Mucosa of rectum (tissue), 2 donors: ENCODE data around the gene PACS1.

Experiments used
- H3K27ac ChIP-seq, 2 donors: one replicate each; pipeline ENCODE4 v1.7.0; 2013; ENCODE audit warnings: inconsistent platforms in 2 of 2, low read depth in 2 of 2, low read length in 2 of 2
- H3K27me3 ChIP-seq, 2 donors: one replicate each; pipeline ENCODE4 v1.7.0; 2013; ENCODE audit warnings: low read length in 2 of 2; ENCODE audit not compliant: control insufficient read depth in 2 of 2, insufficient read depth in 2 of 2
- H3K36me3 ChIP-seq, 2 donors: one replicate each; pipeline ENCODE4 v1.7.0; 2013; ENCODE audit warnings: low read length in 2 of 2; ENCODE audit not compliant: control insufficient read depth in 2 of 2, insufficient read depth in 2 of 2
- H3K4me1 ChIP-seq, 2 donors: one replicate each; pipeline ENCODE4 v1.7.0; 2013; ENCODE audit warnings: low read length in 2 of 2, mild to moderate bottlenecking in 1 of 2; ENCODE audit not compliant: control insufficient read depth in 2 of 2, insufficient read depth in 2 of 2
- H3K4me3 ChIP-seq, 2 donors: one replicate each; pipeline ENCODE4 v1.7.0; 2013; ENCODE audit warnings: low read length in 2 of 2
- H3K9ac ChIP-seq, 2 donors: one replicate each; pipeline ENCODE4 v1.7.0; 2013; ENCODE audit warnings: low read length in 2 of 2, low read depth in 1 of 2, mild to moderate bottlenecking in 1 of 2
- H3K9me3 ChIP-seq, 2 donors: one replicate each; pipeline ENCODE4 v1.7.0; 2013; ENCODE audit warnings: low read length in 2 of 2; ENCODE audit not compliant: control insufficient read depth in 2 of 2
- donor health status: healthy.
- donor health status: Normal muscosa, but diverticular disease.

Gene PACS1

DNA sequence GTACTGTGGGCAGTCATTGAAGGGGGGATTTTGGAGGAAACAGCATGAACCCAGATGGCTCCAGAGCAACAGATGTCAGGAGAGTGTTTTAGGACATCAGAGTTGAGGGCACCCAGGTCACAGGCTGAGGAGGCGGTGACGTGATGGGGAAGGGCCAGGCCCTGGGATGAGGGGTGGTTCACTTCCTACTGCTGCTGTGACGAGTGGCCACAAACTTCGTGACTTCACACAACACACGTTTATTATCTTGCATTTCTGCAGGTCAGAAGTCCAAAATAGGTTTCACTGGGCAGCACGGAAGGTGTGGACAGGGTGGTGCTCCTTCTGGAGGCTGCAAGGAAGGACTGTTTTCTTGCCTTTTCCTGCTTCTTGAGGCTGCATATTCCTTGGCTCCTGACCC, 120.7 kb downstream of the PACS1 start:
- H3K4me3 ChIP-seq = no peak overlapping the region
- H3K9ac ChIP-seq = no peak overlapping the region
- H3K27me3 ChIP-seq = no peaks in the 10 kb centered on the region
- H3K36me3 ChIP-seq = peaks cover 0 to 6% of the 10 kb centered on the region in 2 donors
- H3K9me3 ChIP-seq = no peaks in the 10 kb centered on the region
- H3K27ac ChIP-seq = no peak overlapping the region
- H3K4me1 ChIP-seq = peaks cover 0 to 3% of the 10 kb centered on the region in 2 donors

DNA sequence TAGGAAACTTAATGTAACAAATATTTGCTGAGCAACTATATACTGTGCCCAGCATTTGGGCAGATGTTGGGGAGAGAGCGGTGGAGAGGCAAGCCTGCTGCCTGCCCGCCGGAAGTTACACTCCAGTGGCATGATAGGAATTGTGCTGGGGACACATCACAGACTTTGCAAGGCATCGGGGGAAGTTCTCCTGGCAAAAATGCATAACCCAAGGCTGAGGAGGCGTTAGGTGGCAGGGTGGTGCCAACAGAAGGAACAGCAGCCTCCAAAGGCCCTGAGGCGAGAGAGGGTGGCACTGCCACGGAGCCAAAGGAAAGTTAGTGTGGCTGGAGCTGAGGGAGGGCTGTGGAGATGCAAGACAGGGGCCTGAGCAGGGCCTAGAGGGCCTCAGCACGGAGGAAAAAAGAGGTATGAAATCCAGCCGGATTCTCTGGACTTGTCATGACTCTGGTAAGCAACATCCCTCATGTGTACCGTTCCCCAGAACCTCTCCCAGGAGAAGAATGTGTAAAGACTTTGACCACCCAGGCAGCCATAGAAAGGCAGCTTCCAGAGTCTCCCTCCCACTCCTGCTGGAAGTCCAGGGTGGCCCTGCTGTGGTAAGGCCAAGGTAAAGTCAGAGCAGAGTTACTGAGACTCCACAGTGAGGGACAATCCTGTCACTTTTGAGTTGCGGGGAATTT, 122.2 kb downstream of the PACS1 start:
- H3K27me3 ChIP-seq = no peaks in the 10 kb centered on the region
- no peak overlapping the region for H3K9ac ChIP-seq
- no peaks in the 10 kb centered on the region for H3K9me3 ChIP-seq
- H3K27ac ChIP-seq = no peak overlapping the region
- peaks cover 0 to 3% of the 10 kb centered on the region in 2 donors for H3K4me1 ChIP-seq
- no peak overlapping the region for H3K4me3 ChIP-seq
- peaks cover 0 to 6% of the 10 kb centered on the region in 2 donors for H3K36me3 ChIP-seq

- no peaks in the 10 kb centered on the region for H3K27me3 ChIP-seq
- H3K9ac ChIP-seq = no peak overlapping the region
- no peak overlapping the region for H3K4me3 ChIP-seq
- no peak overlapping the region for H3K27ac ChIP-seq
- H3K4me1 ChIP-seq = peaks cover 0 to 3% of the 10 kb centered on the region in 2 donors
- no peaks in the 10 kb centered on the region for H3K9me3 ChIP-seq
- H3K36me3 ChIP-seq = peaks cover 0 to 6% of the 10 kb centered on the region in 2 donors
Measured at GRCh38 chr11:66194391-66194790, 124.3 kb downstream of the PACS1 start.

- peaks cover 0 to 6% of the 10 kb centered on the region in 2 donors for H3K36me3 ChIP-seq
Measured at GRCh38 chr11:66195867-66196266, 125.8 kb downstream of the PACS1 start.

GRCh38 chr11:66203847-66204246, 133.8 kb downstream of the PACS1 start:
- no peaks in the 10 kb centered on the region for H3K27me3 ChIP-seq
- H3K9ac ChIP-seq = no peak overlapping the region
- H3K27ac ChIP-seq = no peak overlapping the region
- no peaks in the 10 kb centered on the region for H3K4me1 ChIP-seq
- H3K9me3 ChIP-seq = no peaks in the 10 kb centered on the region
- peaks cover 0 to 3% of the 10 kb centered on the region in 2 donors for H3K36me3 ChIP-seq
- no peak overlapping the region for H3K4me3 ChIP-seq

More at GRCh38 chr11:66195867-66196266, 125.8 kb downstream of the PACS1 start:
- no peaks in the 10 kb centered on the region for H3K9me3 ChIP-seq
- no peak overlapping the region for H3K9ac ChIP-seq
- peaks cover 0 to 3% of the 10 kb centered on the region in 2 donors for H3K4me1 ChIP-seq
- H3K27ac ChIP-seq = no peak overlapping the region
- H3K4me3 ChIP-seq = no peak overlapping the region
- H3K27me3 ChIP-seq = no peaks in the 10 kb centered on the region

DNA sequence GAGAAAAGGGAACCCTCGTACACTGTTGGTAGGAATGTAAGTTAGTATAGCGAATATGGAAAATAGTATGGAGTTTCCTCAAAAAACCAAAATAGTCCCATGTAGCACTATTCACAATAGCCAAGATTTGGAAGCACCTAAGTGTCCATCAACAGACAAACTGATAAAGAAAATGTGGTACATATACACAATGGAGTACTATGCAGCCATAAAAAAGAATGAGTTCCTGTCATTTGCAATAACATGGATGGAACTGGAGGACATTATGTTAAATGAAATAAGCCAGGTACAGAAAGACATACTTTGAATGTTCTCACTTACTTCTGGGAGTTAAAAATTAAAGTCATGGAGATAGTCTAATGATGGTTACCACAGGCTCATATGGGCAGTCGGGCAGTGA, 134.3 kb downstream of the PACS1 start:
- H3K9ac ChIP-seq = no peak overlapping the region
- no peaks in the 10 kb centered on the region for H3K9me3 ChIP-seq
- peaks cover 0 to 3% of the 10 kb centered on the region in 2 donors for H3K36me3 ChIP-seq

GRCh38 chr11:66207816-66208215, 137.7 kb downstream of the PACS1 start:
- Histone ChIP-seq H3K27ac (no peak overlapping the region), H3K36me3 (peaks cover 4 to 11% of the 10 kb centered on the region in 2 donors), H3K27me3 (no peaks in the 10 kb centered on the region), H3K4me3 (no peak overlapping the region), H3K9ac (no peak overlapping the region), H3K4me1 (no peaks in the 10 kb centered on the region), H3K9me3 (no peaks in the 10 kb centered on the region)

More for the DNA sequence above, 134.3 kb downstream of the PACS1 start:
- no peak overlapping the region for H3K27ac ChIP-seq
- no peak overlapping the region for H3K4me3 ChIP-seq
- no peaks in the 10 kb centered on the region for H3K4me1 ChIP-seq
- no peaks in the 10 kb centered on the region for H3K27me3 ChIP-seq

DNA sequence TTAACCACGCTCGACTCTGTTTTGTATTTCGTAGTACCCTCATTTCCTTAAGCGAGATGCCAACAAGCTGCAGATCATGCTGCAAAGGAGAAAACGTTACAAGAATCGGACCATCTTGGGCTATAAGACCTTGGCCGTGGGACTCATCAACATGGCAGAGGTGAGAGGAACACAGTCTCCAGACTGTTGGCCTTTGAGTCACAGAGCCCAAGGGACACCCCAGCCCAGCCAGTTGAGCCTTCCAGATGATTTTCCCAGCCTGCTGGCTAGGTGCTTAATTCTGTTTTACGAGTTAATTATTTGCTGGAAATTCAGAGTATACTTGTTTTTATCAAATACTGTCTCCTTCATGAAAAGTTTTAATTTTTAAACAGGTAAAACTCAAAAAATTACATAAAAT, 141.0 kb downstream of the PACS1 start:
- no peak overlapping the region for H3K27ac ChIP-seq
- no peak overlapping the region for H3K4me3 ChIP-seq
- H3K4me1 ChIP-seq = no peaks in the 10 kb centered on the region
- no peak overlapping the region for H3K9ac ChIP-seq
- H3K9me3 ChIP-seq = no peaks in the 10 kb centered on the region
- peaks cover 4 to 14% of the 10 kb centered on the region in 2 donors for H3K36me3 ChIP-seq
- no peaks in the 10 kb centered on the region for H3K27me3 ChIP-seq

GRCh38 chr11:66216911-66217310, 146.8 kb downstream of the PACS1 start:
- Histone ChIP-seq H3K36me3 (peaks cover 12 to 37% of the 10 kb centered on the region in 2 donors), H3K4me3 (no peak overlapping the region), H3K27ac (no peak overlapping the region), H3K4me1 (no peaks in the 10 kb centered on the region), H3K9me3 (no peaks in the 10 kb centered on the region), H3K9ac (no peak overlapping the region), H3K27me3 (no peaks in the 10 kb centered on the region)

- Histone ChIP-seq H3K27me3 (no peaks in the 10 kb centered on the region), H3K4me1 (peaks cover 0 to 3% of the 10 kb centered on the region in 2 donors), H3K9me3 (no peaks in the 10 kb centered on the region), H3K36me3 (peaks cover 12 to 37% of the 10 kb centered on the region in 2 donors), H3K27ac (no peak overlapping the region), H3K4me3 (no peak overlapping the region), H3K9ac (no peak overlapping the region)
Measured at GRCh38 chr11:66218036-66218435, 148.0 kb downstream of the PACS1 start.
